Panc1 (cell line): ENCODE results near the gene KCNMA1. TPM values are rescaled to one million over a fixed set of nuclear protein-coding genes. Genes with fewer than 3 reads are reported as not detected.

Source experiments
- ATAC-seq: fragments of 200-7000 bp; cut with Tn5 transposase; 2 replicates; pipeline ENCODE4 v1.9.1; 2020; ENCODE audit warnings: mild to moderate bottlenecking, moderate library complexity
- BruUV-seq: library from RNA; stranded (reverse); fragments of 400-500 nt; replicated peaks from 2 replicates; lab custom pipeline; 2021; lab: Mats Ljungman, UMichigan
- CTCF ChIA-PET: fragments of 300-600 bp; sonication (Branson Sonifier 250); formaldehyde crosslinking; loops from one replicate; lab custom pipeline; 2022; ENCODE audit warnings: antibody characterized with exemption; lab: Charles Lee
- POLR2A ChIA-PET: fragments of 300-600 bp; sonication (Branson Sonifier 250); formaldehyde crosslinking; loops from one replicate; lab custom pipeline; 2022; ENCODE audit warnings: antibody characterized with exemption; lab: Charles Lee
- DNase-seq: peaks from one replicate; pipeline ENCODE4 v3.0.0-alpha.2; 2010; ENCODE audit warnings: low read depth, low spot score
- H3K27ac ChIP-seq: 2 replicates; pipeline ENCODE4 v1.5.1; 2011; ENCODE audit warnings: mild to moderate bottlenecking, low read length, inconsistent platforms
- H3K27me3 ChIP-seq: fragments of 200-500 bp; sonication (Bioruptor generic); 2 replicates; pipeline ENCODE4 v1.6.0; 2014; ENCODE audit warnings: low read length, inconsistent platforms; ENCODE audit not compliant: control insufficient read depth, insufficient read depth
- H3K36me3 ChIP-seq: fragments of 200-500 bp; sonication (Bioruptor generic); 2 replicates; pipeline ENCODE4 v1.5.1; 2014; ENCODE audit warnings: inconsistent platforms, mild to moderate bottlenecking, low read length, moderate library complexity; ENCODE audit not compliant: control insufficient read depth, insufficient read depth
- H3K4me1 ChIP-seq: 2 replicates; pipeline ENCODE4 v1.5.1; 2011; ENCODE audit warnings: inconsistent platforms, mild to moderate bottlenecking, low read length, moderate library complexity; ENCODE audit not compliant: control insufficient read depth, insufficient read depth
- H3K4me3 ChIP-seq, 2 experiments: 2 replicates each; pipeline ENCODE4 v1.5.1; 2011 to 2012; ENCODE audit warnings: low read depth in 2 of 2, low read length in 2 of 2, mild to moderate bottlenecking in 2 of 2, inconsistent platforms in 1 of 2, moderate library complexity in 1 of 2
- H3K9me3 ChIP-seq: fragments of 200-500 bp; sonication (Bioruptor generic); 2 replicates; pipeline ENCODE4 v1.5.1; 2014; ENCODE audit warnings: low read depth, mild to moderate bottlenecking, inconsistent platforms, low read length, moderate library complexity; ENCODE audit not compliant: control insufficient read depth, insufficient read depth
- POLR2AphosphoS5 ChIP-seq: IDR thresholded peaks from 2 replicates; pipeline ENCODE4 v1.6.1; 2012; ENCODE audit warnings: mild to moderate bottlenecking, low read depth, low read length, moderate library complexity
- SIN3A ChIP-seq: IDR thresholded peaks from 2 replicates; pipeline ENCODE4 v1.6.1; 2012; ENCODE audit warnings: low read depth, mild to moderate bottlenecking, low read length, moderate library complexity, borderline replicate concordance; ENCODE audit not compliant: insufficient read depth
- TCF7L2 ChIP-seq: IDR thresholded peaks from 2 replicates; pipeline ENCODE4 v1.6.1; 2011; ENCODE audit warnings: mild to moderate bottlenecking, low read depth, low read length, inconsistent platforms
- in situ Hi-C: cut with HindIII; loops from 2 replicates; pipeline ENCODE4 v1.10.0; 2016; ENCODE audit warnings: low sequenced_read_pairs, low pct_unique_long_range_greater_than_20kb
- intact Hi-C: fragments of 100-400 bp; cut with micrococcal nuclease; formaldehyde crosslinking; loops from one replicate; pipeline ENCODE4 v1.10.0; 2022; ENCODE audit not compliant: unreplicated experiment
- total RNA-seq: library from RNA; stranded (reverse); gene quantifications from one replicate; pipeline ENCODE4 v1.2.1, GENCODE V29; 2021; ENCODE audit not compliant: unreplicated experiment
- TF ChIP-seq, protein P1 (sequence below): fragments of 450-650 bp; IDR thresholded peaks from 2 replicates; pipeline ENCODE4 v1.5.1; 2017; ENCODE audit warnings: mild to moderate bottlenecking
- TF ChIP-seq, protein P2 (sequence below), 2 experiments: IDR thresholded peaks; 2 replicates each; pipeline ENCODE4 v1.6.1; 2011 to 2012; ENCODE audit warnings: low read depth in 2 of 2, control low read depth in 1 of 2, low read length in 1 of 2, mild to moderate bottlenecking in 1 of 2, moderate library complexity in 1 of 2; ENCODE audit not compliant: insufficient read depth in 1 of 2

The KCNMA1 gene
- total RNA-seq, 1 experiment from 2014 or later, result 91.9 TPM

DNA sequence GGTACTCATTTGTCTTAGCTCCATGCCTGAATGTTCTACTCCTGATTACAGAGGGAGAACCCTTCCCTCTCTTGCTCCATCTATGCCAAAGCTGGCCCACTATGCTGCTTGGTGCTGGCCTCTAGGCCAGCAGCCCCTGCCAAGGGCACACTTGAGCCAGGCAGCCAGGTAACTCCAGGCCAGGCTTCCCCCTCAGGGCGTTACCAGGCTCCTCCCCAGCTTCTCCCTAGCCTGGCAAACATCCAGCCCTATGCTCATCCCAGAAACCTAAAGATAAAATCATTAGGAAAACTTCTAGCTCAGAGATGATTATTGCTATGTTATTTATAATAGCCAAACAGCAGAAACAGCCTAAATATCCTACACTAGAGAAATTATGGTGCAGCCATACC lies 103.7 kb downstream of the KCNMA1 start:
- intact Hi-C loops, result no loop called here
- CTCF ChIA-PET, result interaction anchor here (0.6 to 0.9 kb wide), 2 partner anchors 10 to 496 kb away, joined by 3 to 5 read pairs; partner anchors contain the start of gene POLR3A

DNA sequence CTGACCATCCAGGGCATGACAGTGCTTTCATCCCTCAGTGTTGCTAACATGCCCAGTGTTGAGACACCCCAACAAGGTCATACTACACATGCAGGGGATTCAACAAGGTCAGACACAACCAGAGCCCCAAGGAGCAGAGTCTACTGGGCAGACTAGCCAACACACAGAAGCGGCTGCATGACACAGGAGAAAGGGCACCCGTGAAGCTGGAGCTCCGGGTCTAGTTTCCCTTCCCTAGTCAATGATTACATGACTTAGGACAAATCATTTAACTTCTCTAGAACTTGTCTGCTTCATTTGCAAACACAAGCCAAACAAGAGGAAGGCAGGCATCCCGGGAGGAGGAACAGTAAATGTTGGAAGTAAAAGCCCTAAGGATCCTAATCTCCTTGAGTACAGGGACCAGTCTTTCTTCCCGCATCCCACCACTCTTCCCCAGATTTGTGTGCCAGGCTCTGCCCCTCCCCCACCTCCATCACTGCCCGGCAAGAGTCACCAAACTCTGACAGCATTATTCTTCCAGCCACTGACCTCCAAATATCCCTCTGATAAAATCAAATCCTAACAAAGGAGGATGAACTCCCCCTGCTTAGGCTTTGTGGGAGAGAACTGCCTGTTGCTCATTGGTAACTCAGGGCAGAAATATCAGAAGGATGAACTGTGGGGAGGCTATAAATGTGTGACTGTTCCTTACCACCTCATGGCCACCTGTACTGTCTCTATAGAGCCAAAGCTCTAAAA lies 104.3 kb downstream of the KCNMA1 start:
- TF ChIP-seq, protein P1, sequence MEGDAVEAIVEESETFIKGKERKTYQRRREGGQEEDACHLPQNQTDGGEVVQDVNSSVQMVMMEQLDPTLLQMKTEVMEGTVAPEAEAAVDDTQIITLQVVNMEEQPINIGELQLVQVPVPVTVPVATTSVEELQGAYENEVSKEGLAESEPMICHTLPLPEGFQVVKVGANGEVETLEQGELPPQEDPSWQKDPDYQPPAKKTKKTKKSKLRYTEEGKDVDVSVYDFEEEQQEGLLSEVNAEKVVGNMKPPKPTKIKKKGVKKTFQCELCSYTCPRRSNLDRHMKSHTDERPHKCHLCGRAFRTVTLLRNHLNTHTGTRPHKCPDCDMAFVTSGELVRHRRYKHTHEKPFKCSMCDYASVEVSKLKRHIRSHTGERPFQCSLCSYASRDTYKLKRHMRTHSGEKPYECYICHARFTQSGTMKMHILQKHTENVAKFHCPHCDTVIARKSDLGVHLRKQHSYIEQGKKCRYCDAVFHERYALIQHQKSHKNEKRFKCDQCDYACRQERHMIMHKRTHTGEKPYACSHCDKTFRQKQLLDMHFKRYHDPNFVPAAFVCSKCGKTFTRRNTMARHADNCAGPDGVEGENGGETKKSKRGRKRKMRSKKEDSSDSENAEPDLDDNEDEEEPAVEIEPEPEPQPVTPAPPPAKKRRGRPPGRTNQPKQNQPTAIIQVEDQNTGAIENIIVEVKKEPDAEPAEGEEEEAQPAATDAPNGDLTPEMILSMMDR, result no peak
- TF ChIP-seq SIN3A, result no peak
- TF ChIP-seq, protein P2, sequence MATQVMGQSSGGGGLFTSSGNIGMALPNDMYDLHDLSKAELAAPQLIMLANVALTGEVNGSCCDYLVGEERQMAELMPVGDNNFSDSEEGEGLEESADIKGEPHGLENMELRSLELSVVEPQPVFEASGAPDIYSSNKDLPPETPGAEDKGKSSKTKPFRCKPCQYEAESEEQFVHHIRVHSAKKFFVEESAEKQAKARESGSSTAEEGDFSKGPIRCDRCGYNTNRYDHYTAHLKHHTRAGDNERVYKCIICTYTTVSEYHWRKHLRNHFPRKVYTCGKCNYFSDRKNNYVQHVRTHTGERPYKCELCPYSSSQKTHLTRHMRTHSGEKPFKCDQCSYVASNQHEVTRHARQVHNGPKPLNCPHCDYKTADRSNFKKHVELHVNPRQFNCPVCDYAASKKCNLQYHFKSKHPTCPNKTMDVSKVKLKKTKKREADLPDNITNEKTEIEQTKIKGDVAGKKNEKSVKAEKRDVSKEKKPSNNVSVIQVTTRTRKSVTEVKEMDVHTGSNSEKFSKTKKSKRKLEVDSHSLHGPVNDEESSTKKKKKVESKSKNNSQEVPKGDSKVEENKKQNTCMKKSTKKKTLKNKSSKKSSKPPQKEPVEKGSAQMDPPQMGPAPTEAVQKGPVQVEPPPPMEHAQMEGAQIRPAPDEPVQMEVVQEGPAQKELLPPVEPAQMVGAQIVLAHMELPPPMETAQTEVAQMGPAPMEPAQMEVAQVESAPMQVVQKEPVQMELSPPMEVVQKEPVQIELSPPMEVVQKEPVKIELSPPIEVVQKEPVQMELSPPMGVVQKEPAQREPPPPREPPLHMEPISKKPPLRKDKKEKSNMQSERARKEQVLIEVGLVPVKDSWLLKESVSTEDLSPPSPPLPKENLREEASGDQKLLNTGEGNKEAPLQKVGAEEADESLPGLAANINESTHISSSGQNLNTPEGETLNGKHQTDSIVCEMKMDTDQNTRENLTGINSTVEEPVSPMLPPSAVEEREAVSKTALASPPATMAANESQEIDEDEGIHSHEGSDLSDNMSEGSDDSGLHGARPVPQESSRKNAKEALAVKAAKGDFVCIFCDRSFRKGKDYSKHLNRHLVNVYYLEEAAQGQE (IDR thresholded peaks at IDR 0.05; ENCODE audit: insufficient read depth in 1 of 2, low read depth in 2 of 2, low read length in 1 of 2), result no peak
- TF ChIP-seq TCF7L2, result no peak
- no peak for TF ChIP-seq POLR2AphosphoS5
- POLR2A ChIA-PET, result no interaction called here
- Histone ChIP-seq H3K9me3 (no peaks in the 10 kb centered on the region), H3K4me1 (peaks cover 65% of the 10 kb centered on the region), H3K27me3 (no peaks in the 10 kb centered on the region), H3K4me3 (peak overlapping the region in 1 of 2 experiments; percentile 6; a peak in 1 of 4 replicates), H3K27ac (peak overlapping the region; percentile 92), H3K36me3 (no peaks in the 10 kb centered on the region)
- no TSS peak for BruUV-seq
- ATAC-seq (peak; percentile 2; the same call in 1 of the 2 replicates), DNase-seq (no peak)
- intact Hi-C loops, result no loop called here
- in situ Hi-C loops, result no loop called here
- CTCF ChIA-PET, result interaction anchor here (0.6 to 0.9 kb wide), 2 partner anchors 9 to 496 kb away, joined by 3 to 5 read pairs; partner anchors contain the start of gene POLR3A

More for the DNA sequence above, 103.7 kb downstream of the KCNMA1 start:
- Histone ChIP-seq H3K27me3 (no peaks in the 10 kb centered on the region), H3K4me3 (no peak overlapping the region; a peak in 1 of 4 replicates), H3K27ac (peak overlapping the region; percentile 92), H3K36me3 (no peaks in the 10 kb centered on the region), H3K4me1 (peaks cover 65% of the 10 kb centered on the region), H3K9me3 (no peaks in the 10 kb centered on the region)
- no peak for DNase-seq
- no TSS peak for BruUV-seq
- in situ Hi-C loops, result no loop called here
- TF ChIP-seq TCF7L2 (no peak), SIN3A (no peak), POLR2AphosphoS5 (no peak)
- TF ChIP-seq, protein P1, result no peak
- TF ChIP-seq, protein P2 (IDR thresholded peaks at IDR 0.05; ENCODE audit: insufficient read depth in 1 of 2, low read depth in 2 of 2, low read length in 1 of 2), result no peak
- POLR2A ChIA-PET, result no interaction called here
- 0 out of 2 replicates have a peak, but pooled peaks have one; percentile 2 for ATAC-seq
